GM23338 (cell line): ENCODE measurements around the gene RBP7.

ENCODE experiments used
- CTCF ChIP-seq, 2 experiments: fragments of 200-600 bp in 1 of 2; sonication (generic) in 1 of 2; conservative IDR thresholded peaks; 2 replicates each; pipeline versions ENCODE4 v1.5.1 to v1.6.1; 2016 to 2017; ENCODE audit warnings: antibody characterized with exemption in 2 of 2, low read depth in 2 of 2, mild to moderate bottlenecking in 2 of 2, moderate library complexity in 1 of 2
- POLR2AphosphoS5 ChIP-seq: IDR thresholded peaks from 2 replicates; pipeline ENCODE4 v1.6.1; 2016; ENCODE audit warnings: antibody characterized with exemption, low read depth

- TF ChIP-seq CTCF (conservative IDR thresholded peaks at IDR 0.05; ENCODE audit: low read depth in 2 of 2) (no peak), POLR2AphosphoS5 (no peak)
These were observed 55.3 kb downstream of the RBP7 start for GRCh38 chr1:10052347-10052746.
